HCT116 (cell line): ENCODE results near the gene TENM3. TPM values are rescaled to one million over a fixed set of nuclear protein-coding genes. Genes with fewer than 3 reads are reported as not detected.

Experiments used
- ATAC-seq: fragments of 200-7000 bp; cut with Tn5 transposase; 2 replicates; pipeline ENCODE4 v1.9.1; 2020; ENCODE audit warnings: mild to moderate bottlenecking, moderate library complexity
- BruUV-seq: library from RNA; stranded (reverse); fragments of 400-500 nt; replicated peaks from 2 replicates; lab custom pipeline; 2021; lab: Mats Ljungman, UMichigan
- CTCF ChIA-PET: fragments of 300-600 bp; sonication (Branson Sonifier 250); formaldehyde crosslinking; loops from one replicate; lab custom pipeline; 2021; ENCODE audit warnings: antibody characterized with exemption; lab: Charles Lee
- POLR2A ChIA-PET: fragments of 300-600, 350-600 bp; sonication (Branson Sonifier 250); formaldehyde crosslinking; loops from one replicate; lab custom pipeline; 2021; ENCODE audit warnings: antibody characterized with exemption; lab: Charles Lee
- RAD21 ChIA-PET, 2 experiments: fragments of 300-600 bp; sonication (Branson Sonifier 250); formaldehyde crosslinking; loops; one replicate each; lab custom pipeline; 2023; ENCODE audit warnings: low total read pairs in 2 of 2; ENCODE audit not compliant: uncharacterized antibody in 2 of 2, unreplicated experiment in 2 of 2, low non-redundant PET in 1 of 2; lab: Charles Lee
- DNase-seq: peaks from one replicate; pipeline ENCODE4 v3.0.0-alpha.2; 2010; ENCODE audit warnings: low read depth, low spot score
- H2AFZ ChIP-seq: fragments of 200-600 bp; shearing (Covaris generic), sonication (generic); 2 replicates; pipeline ENCODE4 v1.6.1; 2017; ENCODE audit warnings: low read depth, mixed run types, mixed read lengths, antibody characterized with exemption, low read length; ENCODE audit not compliant: poor library complexity, severe bottlenecking
- H3K27ac ChIP-seq: 2 replicates; pipeline ENCODE4 v1.5.1; 2012; ENCODE audit warnings: low read depth, low read length
- H3K27me3 ChIP-seq: fragments of 200-600 bp; sonication (generic); 2 replicates; pipeline ENCODE4 v1.6.1; 2016; ENCODE audit warnings: mixed run types, low read length, mixed read lengths; ENCODE audit not compliant: insufficient read depth
- H3K36me3 ChIP-seq, 2 experiments: fragments of 200-500 bp in 1 of 2; fragments of 200-600 bp in 1 of 2; sonication (Bioruptor generic) in 1 of 2; sonication (generic) in 1 of 2; 2 replicates each; pipeline versions ENCODE4 v1.5.1 to v1.6.1; 2014 to 2016; ENCODE audit warnings: low read length in 2 of 2, inconsistent platforms in 1 of 2, mixed read lengths in 1 of 2, mixed run types in 1 of 2; ENCODE audit not compliant: insufficient read depth in 2 of 2, control insufficient read depth in 1 of 2
- H3K4me1 ChIP-seq, 2 experiments: fragments of 200-600 bp in 1 of 2; sonication (generic) in 1 of 2; 2 replicates each; pipeline versions ENCODE4 v1.5.1 to v1.6.1; 2012 to 2017; ENCODE audit warnings: low read length in 2 of 2, inconsistent platforms in 1 of 2, mild to moderate bottlenecking in 1 of 2, mixed read lengths in 1 of 2, mixed run types in 1 of 2, moderate library complexity in 1 of 2; ENCODE audit not compliant: insufficient read depth in 2 of 2, control insufficient read depth in 1 of 2
- H3K4me2 ChIP-seq: fragments of 200-600 bp; sonication (generic); 2 replicates; pipeline ENCODE4 v1.6.1; 2017; ENCODE audit warnings: mixed run types, low read length, mixed read lengths
- H3K4me3 ChIP-seq, 2 experiments: fragments of 200-600 bp in 1 of 2; sonication (generic) in 1 of 2; replicated peaks in 1 of 2; 2 replicates each; pipeline ENCODE4 v1.5.1; 2011 to 2016; ENCODE audit warnings: low read length in 2 of 2, control low read depth in 1 of 2, low read depth in 1 of 2, mild to moderate bottlenecking in 1 of 2, mixed read lengths in 1 of 2, mixed run types in 1 of 2
- H3K79me2 ChIP-seq: fragments of 200-600 bp; sonication (generic); 2 replicates; pipeline ENCODE4 v1.6.1; 2017; ENCODE audit warnings: mild to moderate bottlenecking, mixed run types, low read length, moderate library complexity, mixed read lengths; ENCODE audit not compliant: insufficient read depth
- H3K9ac ChIP-seq: fragments of 200-600 bp; sonication (generic); 2 replicates; pipeline ENCODE4 v1.6.1; 2016; ENCODE audit warnings: low read length, mixed read lengths
- H3K9me2 ChIP-seq: fragments of 200-600 bp; sonication (generic), shearing (Covaris generic); 2 replicates; pipeline ENCODE4 v1.6.1; 2017; ENCODE audit warnings: mixed run types, mild to moderate bottlenecking, moderate library complexity; ENCODE audit not compliant: insufficient read depth
- H3K9me3 ChIP-seq, 2 experiments: fragments of 200-500 bp in 1 of 2; fragments of 200-600 bp in 1 of 2; sonication (Bioruptor generic) in 1 of 2; sonication (generic) in 1 of 2; 2 replicates each; pipeline ENCODE4 v1.6.1; 2014 to 2017; ENCODE audit warnings: low read length in 2 of 2, mixed read lengths in 2 of 2, inconsistent platforms in 1 of 2, low read depth in 1 of 2, mild to moderate bottlenecking in 1 of 2, mixed run types in 1 of 2, moderate library complexity in 1 of 2; ENCODE audit not compliant: control insufficient read depth in 1 of 2, insufficient read depth in 1 of 2
- H4K20me1 ChIP-seq: fragments of 200-600 bp; sonication (generic), shearing (Covaris generic); 2 replicates; pipeline ENCODE4 v1.6.1; 2017; ENCODE audit warnings: mixed run types, mild to moderate bottlenecking, moderate library complexity; ENCODE audit not compliant: insufficient read depth
- CBX3 ChIP-seq: IDR thresholded peaks from 2 replicates; pipeline ENCODE4 v1.6.1; 2012; ENCODE audit warnings: low read depth
- CEBPB ChIP-seq: IDR thresholded peaks from 2 replicates; pipeline ENCODE4 v1.6.1; 2012; ENCODE audit warnings: low read depth
- ELF1 ChIP-seq: IDR thresholded peaks from 2 replicates; pipeline ENCODE4 v1.6.1; 2012; ENCODE audit warnings: low read depth, borderline replicate concordance
- EZH2 ChIP-seq: fragments of 200-600 bp; sonication (generic); IDR thresholded peaks from 2 replicates; pipeline ENCODE4 v1.6.1; 2017; ENCODE audit warnings: antibody characterized with exemption, mixed run types
- EZH2phosphoT487 ChIP-seq: fragments of 200-600 bp; IDR thresholded peaks from 2 replicates; pipeline ENCODE4 v1.6.1; 2018; ENCODE audit warnings: antibody characterized with exemption, borderline replicate concordance
- FOSL1 ChIP-seq: IDR thresholded peaks from 2 replicates; pipeline ENCODE4 v1.6.1; 2012; ENCODE audit warnings: low read depth
- JUND ChIP-seq: IDR thresholded peaks from 2 replicates; pipeline ENCODE4 v1.6.1; 2012
- POLR2A ChIP-seq: IDR thresholded peaks from 2 replicates; pipeline ENCODE4 v1.7.0; 2011; ENCODE audit warnings: borderline replicate concordance; ENCODE audit not compliant: insufficient read depth, insufficient read length; ENCODE audit errors: extremely low read depth
- POLR2AphosphoS5 ChIP-seq: IDR thresholded peaks from 2 replicates; pipeline ENCODE4 v1.6.1; 2011; ENCODE audit warnings: mild to moderate bottlenecking, low read depth, low read length, moderate library complexity
- RAD21 ChIP-seq: IDR thresholded peaks from 2 replicates; pipeline ENCODE4 v1.6.1; 2012; ENCODE audit warnings: low read depth, mild to moderate bottlenecking
- SIN3A ChIP-seq: IDR thresholded peaks from 2 replicates; pipeline ENCODE4 v1.6.1; 2012; ENCODE audit warnings: low read depth
- SP1 ChIP-seq: IDR thresholded peaks from 2 replicates; pipeline ENCODE4 v1.6.1; 2012; ENCODE audit warnings: low read depth
- TCF7L2 ChIP-seq: IDR thresholded peaks from 2 replicates; pipeline ENCODE4 v1.7.0; 2011; ENCODE audit warnings: borderline replicate concordance, inconsistent platforms; ENCODE audit not compliant: insufficient read depth, insufficient read length; ENCODE audit errors: extremely low read depth
- YY1 ChIP-seq: IDR thresholded peaks from 2 replicates; pipeline ENCODE4 v1.6.1; 2011; ENCODE audit warnings: low read length, low read depth, moderate library complexity, mild to moderate bottlenecking; ENCODE audit not compliant: insufficient replicate concordance; ENCODE audit errors: extremely low read depth
- ZFX ChIP-seq: fragments of 450-650 bp; IDR thresholded peaks from 2 replicates; pipeline ENCODE4 v1.6.1; 2017
- intact Hi-C: fragments of 100-400 bp; cut with micrococcal nuclease; formaldehyde crosslinking; loops from 2 replicates; pipeline ENCODE4 v1.10.0; 2022
- total RNA-seq: library from RNA; stranded (reverse); gene quantifications from one replicate; pipeline ENCODE4 v1.2.1, GENCODE V29; 2021; ENCODE audit not compliant: unreplicated experiment
- TF ChIP-seq, protein P1 (sequence below): IDR thresholded peaks from 2 replicates; pipeline ENCODE4 v1.6.1; 2011; ENCODE audit warnings: mild to moderate bottlenecking, low read length, moderate library complexity; ENCODE audit not compliant: insufficient replicate concordance; ENCODE audit errors: extremely low read depth
- TF ChIP-seq, protein P2 (sequence below): IDR thresholded peaks from 2 replicates; pipeline ENCODE4 v1.6.1; 2012

Gene TENM3
- total RNA-seq, 1 experiment from 2014 or later, result 0.54 TPM

DNA sequence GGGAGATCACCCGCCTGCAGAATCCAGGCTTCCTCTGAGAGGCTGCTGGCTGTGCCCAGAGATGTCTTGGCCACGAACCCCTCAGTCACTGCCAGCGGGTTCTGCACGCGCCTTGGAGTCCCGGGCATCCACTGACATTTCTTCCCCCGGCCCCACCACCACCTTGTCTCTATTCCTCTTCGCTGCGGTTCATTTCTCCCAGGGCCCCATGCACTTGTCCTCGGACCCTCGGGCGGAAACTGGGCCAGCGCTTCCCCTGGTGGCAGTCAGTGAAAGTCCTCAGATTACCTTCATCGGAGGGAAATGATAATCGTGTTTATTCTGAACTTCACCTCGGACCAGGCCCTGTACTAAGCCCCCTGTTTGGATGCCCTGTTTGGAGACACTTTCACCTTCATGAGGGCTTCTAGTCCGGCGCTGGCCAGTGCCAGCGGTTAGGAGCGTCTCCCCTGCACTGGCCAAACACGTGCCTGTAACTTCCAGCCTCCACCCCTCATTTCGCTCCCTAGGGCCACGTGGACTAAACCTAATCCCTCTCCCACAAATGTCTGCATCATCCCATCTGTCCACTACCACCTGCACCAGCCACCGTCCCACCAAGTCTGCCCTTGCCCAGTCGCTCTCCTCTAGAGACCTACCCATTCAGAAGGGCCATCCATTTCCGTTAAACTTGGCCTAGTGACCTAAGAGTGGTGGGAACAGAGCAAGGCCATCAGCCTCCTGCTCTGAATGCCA is 592.0 kb downstream of the TENM3 start:
- ChIA-PET CTCF (no interaction called here), RAD21 (no interaction called here), POLR2A (no interaction called here)
- DNase-seq, result no peak
- Histone ChIP-seq H3K27ac (no peak overlapping the region), H3K79me2 (no peaks in the 10 kb centered on the region), H4K20me1 (no peaks in the 10 kb centered on the region), H3K4me1 (no peaks in the 10 kb centered on the region), H3K9me3 (no peaks in the 10 kb centered on the region), H3K4me3 (no peak overlapping the region), H3K9ac (no peak overlapping the region), H3K36me3 (no peaks in the 10 kb centered on the region), H2AFZ (no peak overlapping the region), H3K27me3 (peaks cover 9% of the 10 kb centered on the region; the same call in 1 of the 2 replicates), H3K9me2 (no peaks in the 10 kb centered on the region), H3K4me2 (no peak overlapping the region)
- no TSS peak for BruUV-seq
- ATAC-seq, result 0 out of 2 replicates have a peak, but pooled peaks have one; percentile 39
- intact Hi-C loops, result no loop called here
- TF ChIP-seq, protein P1, sequence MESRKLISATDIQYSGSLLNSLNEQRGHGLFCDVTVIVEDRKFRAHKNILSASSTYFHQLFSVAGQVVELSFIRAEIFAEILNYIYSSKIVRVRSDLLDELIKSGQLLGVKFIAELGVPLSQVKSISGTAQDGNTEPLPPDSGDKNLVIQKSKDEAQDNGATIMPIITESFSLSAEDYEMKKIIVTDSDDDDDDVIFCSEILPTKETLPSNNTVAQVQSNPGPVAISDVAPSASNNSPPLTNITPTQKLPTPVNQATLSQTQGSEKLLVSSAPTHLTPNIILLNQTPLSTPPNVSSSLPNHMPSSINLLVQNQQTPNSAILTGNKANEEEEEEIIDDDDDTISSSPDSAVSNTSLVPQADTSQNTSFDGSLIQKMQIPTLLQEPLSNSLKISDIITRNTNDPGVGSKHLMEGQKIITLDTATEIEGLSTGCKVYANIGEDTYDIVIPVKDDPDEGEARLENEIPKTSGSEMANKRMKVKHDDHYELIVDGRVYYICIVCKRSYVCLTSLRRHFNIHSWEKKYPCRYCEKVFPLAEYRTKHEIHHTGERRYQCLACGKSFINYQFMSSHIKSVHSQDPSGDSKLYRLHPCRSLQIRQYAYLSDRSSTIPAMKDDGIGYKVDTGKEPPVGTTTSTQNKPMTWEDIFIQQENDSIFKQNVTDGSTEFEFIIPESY, result no peak

DNA sequence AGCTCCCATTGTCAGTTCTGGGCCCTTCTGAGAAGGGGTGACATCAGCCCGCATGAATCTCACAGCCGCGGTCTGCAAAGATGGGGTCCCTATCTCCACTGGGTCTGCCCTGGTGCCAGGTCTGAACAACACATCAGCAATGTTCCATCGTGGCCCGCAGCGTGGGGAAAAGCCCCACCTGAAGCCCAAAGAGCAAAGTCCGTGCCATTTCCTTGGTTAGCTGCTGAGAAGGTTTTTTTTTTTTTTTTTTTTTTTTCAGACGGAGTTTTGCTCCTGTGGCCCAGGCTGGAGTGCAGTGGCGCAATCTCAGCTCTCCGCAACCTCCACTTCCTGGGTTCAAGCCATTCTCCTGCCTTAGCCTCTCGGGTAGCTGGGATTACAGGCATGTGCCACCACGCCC is 594.6 kb downstream of the TENM3 start:
- intact Hi-C loops, result no loop called here
- no peak overlapping the region for H2AFZ ChIP-seq
- H4K20me1 ChIP-seq, result no peaks in the 10 kb centered on the region
- no peaks in the 10 kb centered on the region for H3K4me1 ChIP-seq
- ChIA-PET CTCF (no interaction called here), POLR2A (no interaction called here), RAD21 (no interaction called here)
- DNase-seq, result no peak
- no TSS peak for BruUV-seq
- no peak overlapping the region for H3K4me2 ChIP-seq
- no peak overlapping the region for H3K9ac ChIP-seq
- no peaks in the 10 kb centered on the region for H3K9me3 ChIP-seq
- H3K27ac ChIP-seq, result no peak overlapping the region
- H3K36me3 ChIP-seq, result no peaks in the 10 kb centered on the region
- no peak overlapping the region for H3K4me3 ChIP-seq
- ATAC-seq, result no peak
- H3K9me2 ChIP-seq, result no peaks in the 10 kb centered on the region
- no peaks in the 10 kb centered on the region for H3K27me3 ChIP-seq
- H3K79me2 ChIP-seq, result no peaks in the 10 kb centered on the region
- TF ChIP-seq, protein P2, sequence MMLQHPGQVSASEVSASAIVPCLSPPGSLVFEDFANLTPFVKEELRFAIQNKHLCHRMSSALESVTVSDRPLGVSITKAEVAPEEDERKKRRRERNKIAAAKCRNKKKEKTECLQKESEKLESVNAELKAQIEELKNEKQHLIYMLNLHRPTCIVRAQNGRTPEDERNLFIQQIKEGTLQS, result no peak
- no peak for TF ChIP-seq YY1
- TF ChIP-seq TCF7L2, result no peak
- no peak for TF ChIP-seq JUND
- no peak for TF ChIP-seq SP1
- no peak for TF ChIP-seq SIN3A
- no peak for TF ChIP-seq POLR2A
- TF ChIP-seq POLR2AphosphoS5, result no peak
- no peak for TF ChIP-seq FOSL1
- no peak for TF ChIP-seq CBX3
- TF ChIP-seq CEBPB, result no peak
- no peak for TF ChIP-seq EZH2
- no peak for TF ChIP-seq ELF1
- TF ChIP-seq RAD21, result no peak
- TF ChIP-seq EZH2phosphoT487, result no peak
- TF ChIP-seq ZFX, result no peak
